ENCODE measurements around the gene CCDC14.
A peak's percentile ranks its signal among the peaks of the same experiment; 100 is the strongest.
"Not testable (repeated sequence)": the region's sequence is repeated elsewhere in the genome, so short reads cannot be mapped to it uniquely, and the experiment has no call there.

CCDC14 gene

DNA sequence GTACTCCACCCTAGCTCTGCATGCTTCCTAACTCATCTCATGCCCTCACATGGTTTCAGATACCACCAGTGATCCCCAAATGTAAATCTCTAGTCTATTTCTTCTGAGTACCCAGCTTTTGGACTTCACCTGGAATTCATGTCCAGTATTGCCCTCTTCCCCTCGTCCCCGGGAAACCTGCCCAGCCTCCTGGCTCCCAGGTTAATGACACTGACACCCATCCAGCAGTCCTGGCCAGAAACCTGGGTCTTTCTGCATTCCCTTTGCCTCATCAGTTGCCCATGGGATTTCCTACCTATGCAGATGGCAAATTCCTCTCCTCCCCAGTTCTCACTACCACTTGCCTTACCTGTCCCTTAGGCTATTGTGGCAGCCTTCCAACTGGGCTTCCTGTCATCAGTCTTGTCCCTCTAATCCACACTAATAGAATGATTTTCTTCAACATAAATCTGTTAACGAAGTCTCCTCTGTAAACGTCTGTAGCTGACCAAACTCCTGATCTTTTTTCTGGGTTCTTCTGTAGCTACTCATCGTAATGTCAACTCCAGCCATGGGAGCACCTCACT, 61.6 kb downstream of the CCDC14 start:
- DNase-seq: no peak

DNA sequence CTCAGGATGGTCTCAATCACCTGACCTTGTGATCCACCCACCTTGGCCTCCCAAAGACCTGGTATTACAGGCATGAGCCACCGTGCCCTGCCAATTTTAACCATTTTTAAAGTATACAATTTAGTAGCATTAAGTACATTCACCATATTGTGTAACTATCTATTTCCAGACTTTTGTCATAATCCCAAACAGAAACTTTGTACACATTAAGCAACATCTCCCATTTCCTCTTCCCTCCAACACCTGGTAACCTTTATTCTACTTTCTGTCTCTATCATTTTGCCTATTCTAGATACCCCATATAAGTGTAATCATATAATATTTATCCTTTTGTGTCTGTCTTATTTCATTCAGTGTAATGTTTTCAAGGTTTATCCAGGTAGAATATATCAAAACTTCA, 68.0 kb downstream of the CCDC14 start:
- DNase-seq: no peak

DNA sequence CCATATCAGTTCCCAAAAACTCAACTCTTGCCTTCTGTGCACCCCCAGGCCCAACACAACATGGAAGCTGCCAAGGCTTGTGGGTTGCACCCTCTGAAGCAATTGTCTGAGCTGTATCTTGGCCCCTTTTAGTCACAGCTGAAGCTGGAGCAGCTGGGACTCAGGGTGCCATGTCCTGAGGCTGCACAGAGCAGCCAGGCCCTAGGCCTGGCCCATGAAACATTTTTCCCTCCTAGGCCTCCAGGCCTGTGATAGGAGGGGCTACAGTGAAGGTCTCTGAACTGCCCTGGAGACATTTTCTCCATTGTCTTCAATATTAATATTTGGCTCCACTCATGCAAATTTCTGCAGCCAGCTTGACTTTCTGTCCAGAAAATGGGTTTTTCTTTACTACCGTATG, 68.8 kb downstream of the CCDC14 start:
- DNase-seq: no peak

DNA sequence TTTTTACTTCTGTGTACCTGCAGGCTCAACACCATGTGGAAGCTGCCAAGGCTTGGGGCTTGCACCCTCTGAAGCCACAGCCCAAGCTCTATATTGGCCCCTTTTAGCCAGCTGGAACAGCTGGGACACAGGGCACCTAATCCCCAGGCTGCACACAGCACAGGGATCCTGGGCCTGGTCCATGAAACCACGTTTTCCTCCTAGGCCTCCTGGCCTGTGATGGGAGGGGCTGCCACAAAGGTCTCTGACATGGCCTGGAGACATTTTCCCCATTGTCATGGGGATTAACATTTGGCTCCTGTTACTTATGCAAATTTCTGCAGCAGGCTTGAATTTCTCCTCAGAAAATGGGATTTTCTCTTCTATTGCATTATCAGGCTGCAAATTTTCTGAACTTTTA, 70.0 kb downstream of the CCDC14 start:
- not testable (repeated sequence) for DNase-seq

DNA sequence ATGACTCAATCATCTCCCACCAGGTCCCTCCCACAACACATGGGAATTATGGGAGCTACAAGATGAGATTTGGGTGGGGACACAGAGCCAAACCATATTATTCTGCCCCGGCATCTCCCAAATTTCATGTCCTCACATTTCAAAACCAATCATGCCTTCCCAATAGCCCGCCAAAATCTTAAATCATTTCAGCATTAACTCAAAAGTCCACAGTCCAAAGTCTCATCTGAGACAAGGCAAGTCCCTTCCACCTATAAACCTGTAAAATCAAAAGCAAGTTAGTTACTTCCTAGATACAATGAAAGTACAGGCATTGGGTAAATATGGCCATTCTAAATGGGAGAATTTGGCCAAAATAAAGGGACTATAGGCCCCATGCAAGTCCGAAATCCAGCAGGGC, 70.9 kb downstream of the CCDC14 start:
- DNase-seq: not testable (repeated sequence)

DNA sequence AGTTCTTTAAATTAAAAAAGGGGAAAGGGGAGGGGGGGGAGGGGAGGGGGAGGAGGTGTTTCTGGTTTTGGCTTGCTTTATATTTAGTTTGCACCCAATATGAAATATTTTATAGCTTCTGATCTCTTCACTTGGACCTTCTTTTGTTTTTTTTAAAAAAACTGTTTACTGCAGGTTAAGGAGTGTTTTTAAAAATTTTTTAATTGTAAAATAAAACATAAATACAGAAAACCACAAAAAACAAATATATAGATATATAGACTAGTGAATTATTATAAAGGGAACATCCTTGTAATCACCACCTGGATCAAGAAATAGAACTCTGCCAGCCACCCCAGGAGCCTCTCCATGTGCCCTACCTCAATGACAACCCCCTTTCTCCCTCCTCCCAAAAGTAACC, 76.0 kb downstream of the CCDC14 start:
- DNase-seq: no peak

DNA sequence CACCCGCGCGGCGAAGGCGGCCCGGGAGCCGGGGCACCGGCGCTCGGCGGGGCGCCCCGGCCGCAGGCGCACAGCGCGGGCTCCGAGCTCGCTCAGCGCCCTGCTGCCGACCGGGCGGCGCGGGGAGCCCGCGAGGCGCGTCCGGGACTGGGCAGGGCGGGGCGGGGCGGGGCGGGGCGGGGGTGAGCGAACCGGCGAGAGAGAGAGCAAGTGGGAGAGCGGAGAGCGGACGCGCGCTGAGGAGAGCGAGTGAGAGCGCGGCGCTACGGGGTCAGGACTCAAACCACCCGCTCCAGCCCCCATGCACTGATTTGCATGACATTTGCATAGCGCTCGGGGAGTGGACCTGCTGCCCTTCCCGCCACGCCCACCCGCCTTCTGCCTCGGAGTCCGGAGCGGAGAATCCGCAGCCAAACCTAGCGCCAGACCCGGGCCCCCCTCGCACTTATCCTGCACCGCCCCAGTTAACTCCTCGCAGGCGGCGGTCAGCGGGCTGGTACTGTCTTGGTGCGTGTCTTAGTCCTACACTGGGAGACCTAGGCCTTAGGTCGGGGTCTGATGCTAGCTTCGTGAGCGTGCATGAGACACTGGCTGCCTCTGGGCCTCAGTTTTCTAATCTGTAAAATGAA, 76.7 kb downstream of the CCDC14 start, which contains the start of gene MYLK:
TSS of gene MYLK (minus strand) at position 130 of the 629 bp plus-strand sequence. CDS start 90,491 bp downstream, outside the sequence.
- peak; percentile 63 to 84 (median 79) for DNase-seq

DNA sequence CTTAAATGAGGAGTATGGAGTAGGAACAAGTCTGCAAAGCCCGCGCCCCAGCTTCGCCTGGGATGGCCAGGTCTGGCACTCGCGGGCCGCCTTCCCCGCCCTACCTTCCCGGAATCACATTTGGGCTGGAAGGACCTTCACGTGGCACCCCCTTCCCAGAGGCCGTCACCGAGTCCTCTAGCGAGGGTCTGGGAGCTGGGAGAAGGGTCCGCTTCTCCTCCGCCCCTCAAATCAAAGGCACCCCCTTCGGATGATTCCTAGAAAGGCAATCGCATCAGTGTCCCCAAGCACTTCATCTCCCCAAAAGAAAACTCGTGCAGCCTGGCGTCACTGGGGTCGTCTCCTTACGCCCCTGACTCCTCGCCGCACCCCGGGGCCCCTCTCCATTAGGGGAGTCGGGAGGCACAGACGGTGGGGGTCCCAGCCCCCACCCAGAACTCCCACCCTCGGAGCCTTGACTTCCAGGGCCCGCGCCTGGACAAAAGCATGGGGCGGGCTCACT, 77.3 kb downstream of the CCDC14 start:
- peak in 2 of 4 experiments; percentile 6 to 10 for DNase-seq

DNA sequence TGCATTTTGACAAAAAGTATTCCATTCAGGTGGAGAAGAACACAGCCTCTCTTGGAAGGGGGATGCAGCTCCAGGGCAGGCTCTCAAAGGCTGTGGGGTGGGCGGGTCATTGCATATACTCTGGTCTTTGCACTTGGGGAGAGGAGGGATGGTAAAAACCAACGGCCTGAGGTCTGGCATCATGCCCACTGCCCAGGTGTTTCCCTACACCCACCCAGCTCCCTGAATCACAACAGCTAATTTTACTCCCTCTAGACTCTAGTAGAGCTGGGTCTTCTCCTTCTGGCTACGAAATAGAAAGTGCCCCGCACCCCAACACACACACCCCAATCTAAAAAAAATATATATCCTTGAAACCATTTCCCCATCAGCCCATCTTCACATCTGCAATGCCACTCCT, 77.9 kb downstream of the CCDC14 start:
- no peak for DNase-seq

DNA sequence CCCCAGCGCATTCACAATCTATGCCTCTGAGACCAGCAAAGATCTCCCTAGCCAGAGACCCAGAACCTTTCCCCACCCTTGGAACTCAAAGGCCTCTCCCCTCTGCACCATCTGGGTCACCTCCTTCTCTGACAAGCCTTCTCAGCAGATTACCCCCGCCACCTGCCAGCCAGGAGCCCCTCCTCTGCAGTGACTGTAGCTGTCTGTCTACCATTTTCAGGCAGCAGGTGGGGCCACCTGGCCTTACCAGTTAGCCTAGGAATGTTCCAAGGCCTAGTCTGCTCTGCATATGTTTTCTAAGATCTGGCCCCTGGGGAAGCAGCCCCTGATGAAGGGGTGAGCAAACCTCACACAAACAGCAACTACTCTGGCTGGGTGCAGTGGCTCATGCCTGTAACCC, 79.3 kb downstream of the CCDC14 start:
- DNase-seq: no peak

DNA sequence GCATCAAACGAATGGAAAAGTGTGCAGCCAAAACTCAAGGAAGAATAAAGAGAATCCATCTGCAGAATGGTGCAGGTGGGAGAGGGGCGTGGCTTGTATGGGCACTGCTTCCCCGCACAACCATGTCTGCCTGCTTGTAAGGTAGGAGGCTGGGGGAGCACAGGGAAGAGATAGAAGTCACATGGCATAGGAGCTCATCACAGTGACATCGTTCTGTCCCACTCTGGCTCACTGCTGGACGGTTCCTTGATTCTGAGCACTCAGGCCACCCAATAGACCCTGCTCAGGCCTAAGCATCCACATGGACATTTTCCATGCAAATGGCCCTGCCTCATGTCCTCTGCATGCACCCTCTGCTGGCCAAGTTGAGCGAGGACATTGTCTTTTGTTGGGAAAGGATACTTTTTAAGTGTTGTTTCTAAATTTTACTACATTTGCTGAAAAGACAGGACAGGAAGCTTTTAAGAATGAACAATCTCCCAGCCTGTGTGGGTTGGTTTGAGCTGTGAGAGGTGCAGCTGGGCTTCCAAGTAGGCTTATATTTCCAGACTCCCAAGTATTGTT, 79.9 kb downstream of the CCDC14 start:
- DNase-seq: peak; percentile 27 to 47 (median 38)

DNA sequence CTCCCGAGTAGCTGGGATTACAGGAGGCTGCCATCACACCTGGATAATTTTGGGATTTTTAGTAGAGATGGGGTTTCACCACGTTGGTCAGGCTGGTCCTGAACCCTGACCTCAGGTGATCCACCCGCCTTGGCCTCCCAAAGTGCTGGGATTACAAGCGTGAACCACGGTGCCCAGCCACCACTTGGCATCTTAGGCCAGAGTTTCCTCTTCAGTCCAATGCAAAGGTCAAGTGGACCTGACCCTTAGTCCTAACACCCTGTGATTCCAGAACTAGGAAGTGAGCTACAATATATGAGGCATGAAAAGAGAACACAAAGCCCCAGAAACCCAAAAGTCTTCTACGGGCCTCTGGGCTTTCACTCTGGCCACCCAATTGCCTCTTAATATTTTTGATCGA, 82.2 kb downstream of the CCDC14 start:
- no peak for DNase-seq

DNA sequence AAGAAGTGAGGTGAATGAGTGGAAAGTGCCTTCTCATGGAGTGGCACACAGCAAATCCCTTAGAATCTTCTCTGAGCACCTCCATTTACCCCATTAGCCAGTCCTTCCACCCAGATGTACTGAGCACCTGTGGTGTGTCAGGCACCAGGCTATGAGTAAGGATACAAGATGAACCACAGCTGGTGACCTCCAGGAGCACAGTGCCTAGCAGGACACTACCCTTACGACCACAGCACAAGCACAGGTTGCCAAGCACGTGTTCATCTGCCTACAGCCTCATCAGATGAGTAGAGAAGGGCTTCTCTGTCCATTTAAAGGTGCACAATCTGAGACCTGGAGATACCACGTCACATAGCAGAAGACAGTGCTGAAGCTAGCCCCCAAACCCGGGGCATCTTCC, 83.1 kb downstream of the CCDC14 start:
- no peak for DNase-seq

DNA sequence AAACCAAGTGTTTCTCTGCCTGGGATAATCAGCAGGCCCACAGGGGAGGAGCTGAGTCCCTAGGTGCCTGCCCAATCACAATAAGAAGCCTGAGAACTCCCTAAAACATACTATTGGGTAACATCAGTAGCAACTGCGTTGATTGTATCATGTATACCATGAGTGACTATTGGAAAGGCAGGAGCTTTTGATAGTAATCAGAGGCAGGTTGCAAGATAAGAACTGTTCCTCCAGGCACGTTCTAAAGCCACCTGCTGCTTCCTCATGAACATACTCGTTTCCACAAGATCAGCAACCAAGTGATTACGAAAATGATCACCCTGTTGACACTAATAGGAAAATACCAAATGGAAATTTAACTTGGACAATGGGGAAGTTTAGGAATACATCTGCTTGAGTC, 83.6 kb downstream of the CCDC14 start:
- no peak for DNase-seq

DNA sequence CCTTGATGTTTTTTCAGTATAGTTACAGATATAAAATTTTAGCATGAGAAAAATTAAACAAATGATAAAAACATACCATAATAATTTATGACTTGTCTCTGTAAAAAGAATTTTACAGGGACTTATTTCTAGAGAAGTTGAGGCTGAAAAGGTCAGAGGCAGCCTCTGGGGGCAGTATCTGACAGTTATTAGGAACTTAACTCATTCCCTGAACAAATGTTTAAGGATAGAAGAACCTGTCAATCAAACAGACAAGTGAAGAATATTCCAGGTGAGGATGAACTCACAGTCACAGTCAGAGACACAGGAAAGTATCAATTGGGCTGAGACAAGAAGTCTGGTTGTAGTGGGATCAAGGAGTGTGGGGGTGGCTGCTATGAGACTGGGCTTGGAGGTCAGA, 84.2 kb downstream of the CCDC14 start:
- peak in 2 of 4 experiments; percentile 6 for DNase-seq

DNA sequence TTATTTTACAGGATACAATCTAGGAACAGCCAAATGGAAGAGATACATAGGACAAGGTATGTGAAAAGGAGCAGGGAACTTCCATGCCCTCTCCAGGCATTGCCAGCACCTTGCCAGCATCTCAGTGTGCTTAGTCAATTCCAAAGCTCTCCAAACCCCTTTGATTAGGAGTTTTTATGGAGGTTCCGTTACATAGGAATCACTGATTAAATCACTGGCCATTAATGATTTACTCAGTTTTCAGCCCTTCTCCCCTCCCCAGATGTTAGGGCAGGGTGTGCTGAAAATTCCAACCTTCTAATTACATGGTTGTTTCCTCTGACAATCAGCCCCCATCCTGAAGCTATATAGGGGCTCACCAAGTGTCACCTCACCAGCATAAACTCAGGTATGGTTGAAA, 88.4 kb downstream of the CCDC14 start:
- no peak for DNase-seq

DNA sequence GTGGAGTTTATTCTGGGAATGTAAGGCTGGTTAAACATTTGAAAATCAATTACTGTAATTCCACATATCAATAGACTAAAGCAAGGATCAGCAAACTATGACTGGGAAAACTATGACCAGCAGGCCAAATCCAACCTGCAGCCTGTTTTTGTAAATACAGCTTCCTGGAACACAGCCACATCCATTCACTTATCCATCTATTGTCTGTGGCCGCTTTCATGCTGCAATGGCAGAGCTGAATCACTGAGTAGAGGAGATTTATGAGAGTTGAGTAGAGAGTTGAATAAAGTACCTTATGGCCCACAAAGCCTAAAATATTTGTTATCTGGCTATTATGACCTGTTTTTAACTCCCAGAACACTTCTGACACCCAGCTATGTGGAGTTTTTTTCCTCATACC, 89.1 kb downstream of the CCDC14 start:
- no peak for DNase-seq

DNA sequence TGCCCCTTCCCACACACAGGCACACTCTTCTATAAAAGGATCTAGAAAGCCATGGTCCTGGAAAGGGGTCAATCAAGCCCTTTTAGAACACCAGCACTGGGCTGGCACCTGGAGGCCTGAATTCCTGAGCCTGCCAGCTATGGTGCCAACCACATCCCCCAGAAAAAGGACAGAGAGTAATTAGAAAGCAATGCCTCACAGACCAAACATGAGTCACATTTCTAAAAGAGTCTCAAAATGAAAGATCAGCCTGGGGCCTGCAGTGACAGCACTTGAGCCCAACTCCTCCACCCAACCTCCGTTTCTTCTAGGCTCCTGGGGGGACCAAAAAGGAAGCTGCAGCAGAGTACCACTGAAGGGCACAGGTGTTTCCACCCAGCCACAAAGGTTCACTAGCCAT, 91.0 kb downstream of the CCDC14 start:
- no peak for DNase-seq

DNA sequence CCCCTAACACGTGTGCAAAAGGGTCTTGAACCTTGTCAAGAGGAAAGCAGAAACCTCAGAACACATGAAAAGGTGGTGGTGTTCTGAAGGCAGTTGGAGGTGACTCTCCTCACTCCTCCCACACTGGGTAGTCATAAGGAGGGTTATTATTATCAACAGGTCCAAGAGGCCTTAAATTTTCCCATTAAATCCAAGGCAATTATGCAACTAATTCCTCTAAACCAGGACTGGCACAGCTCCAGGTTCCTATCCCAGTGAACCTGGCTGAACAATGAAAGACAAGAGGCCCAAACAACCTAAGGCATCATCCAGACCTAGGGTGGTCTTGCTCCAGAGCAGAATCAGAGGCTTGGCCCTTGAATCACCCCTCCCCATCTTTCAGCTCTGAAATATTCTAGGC, 91.9 kb downstream of the CCDC14 start:
- DNase-seq: no peak

DNA sequence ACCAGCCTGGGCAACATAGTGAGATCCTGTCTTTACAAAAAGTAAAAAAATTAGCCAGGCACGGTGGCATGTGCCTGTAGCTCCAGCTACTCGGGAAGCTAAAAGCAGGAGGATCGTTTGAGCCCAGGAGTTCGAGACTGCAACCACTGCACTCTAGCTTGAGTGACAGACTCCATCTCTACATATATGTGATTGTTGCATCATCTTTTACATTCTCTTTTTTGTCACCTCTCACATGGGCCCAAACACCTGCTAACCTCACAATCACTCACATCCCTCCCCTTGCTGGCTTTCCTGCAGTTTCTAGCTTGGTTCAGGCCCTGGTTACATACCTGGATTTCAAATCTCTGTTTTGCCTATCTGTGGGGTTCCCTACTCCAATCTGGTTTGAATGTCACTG, 96.3 kb downstream of the CCDC14 start:
- no peak for DNase-seq

Measured in suppressor macrophage (primary cell).